H9 (cell line): Measurements from ENCODE around the gene APOLD1. TPM values are rescaled to one million over a fixed set of nuclear protein-coding genes. Genes with fewer than 3 reads are reported as not detected.

Experiments used
- DNase-seq: peaks from one replicate; pipeline ENCODE4 v3.0.0-alpha.2; 2017
- H2AFZ ChIP-seq: one replicate; pipeline ENCODE4 v1.6.1; 2013; ENCODE audit warnings: mild to moderate bottlenecking, low read length, control low read depth, moderate library complexity
- H2AK5ac ChIP-seq: 2 replicates; pipeline ENCODE4 v1.6.1; 2013; ENCODE audit warnings: low read length, control low read depth, mixed read lengths; ENCODE audit not compliant: insufficient read length
- H2BK120ac ChIP-seq: one replicate; pipeline ENCODE4 v1.6.1; 2013; ENCODE audit warnings: low read depth, mild to moderate bottlenecking, low read length, control low read depth, inconsistent platforms; ENCODE audit not compliant: poor library complexity, severe bottlenecking
- H2BK12ac ChIP-seq: 2 replicates; pipeline ENCODE4 v1.6.1; 2013; ENCODE audit warnings: low read length, control low read depth, mixed read lengths, low read depth; ENCODE audit not compliant: insufficient read length
- H2BK15ac ChIP-seq: 2 replicates; pipeline ENCODE4 v1.6.1; 2013; ENCODE audit warnings: low read depth, low read length, control low read depth
- H2BK20ac ChIP-seq: one replicate; pipeline ENCODE4 v1.6.1; 2013; ENCODE audit warnings: low read depth, mild to moderate bottlenecking, low read length, control low read depth, inconsistent platforms; ENCODE audit not compliant: poor library complexity, severe bottlenecking
- H2BK5ac ChIP-seq: 2 replicates; pipeline ENCODE4 v1.6.1; 2013; ENCODE audit warnings: low read length, control low read depth, mixed read lengths; ENCODE audit not compliant: insufficient read length
- H3K14ac ChIP-seq: 2 replicates; pipeline ENCODE4 v1.6.1; 2013; ENCODE audit warnings: low read length, control low read depth; ENCODE audit not compliant: insufficient read depth
- H3K18ac ChIP-seq: 2 replicates; pipeline ENCODE4 v1.6.1; 2013; ENCODE audit warnings: low read depth, mild to moderate bottlenecking, mixed read lengths, low read length, control low read depth; ENCODE audit not compliant: insufficient read length
- H3K23ac ChIP-seq: 2 replicates; pipeline ENCODE4 v1.6.1; 2013; ENCODE audit warnings: low read length, control low read depth, mixed read lengths, low read depth; ENCODE audit not compliant: insufficient read length
- H3K23me2 ChIP-seq: 2 replicates; pipeline ENCODE4 v1.6.1; 2013; ENCODE audit warnings: low read depth, mild to moderate bottlenecking, mixed read lengths, low read length, control low read depth; ENCODE audit not compliant: insufficient read length, poor library complexity, severe bottlenecking
- H3K27ac ChIP-seq: 2 replicates; pipeline ENCODE4 v1.5.1; 2013; ENCODE audit warnings: low read length, control low read depth, mixed read lengths, low read depth; ENCODE audit not compliant: insufficient read length
- H3K27me3 ChIP-seq: 2 replicates; pipeline ENCODE4 v1.6.1; 2013; ENCODE audit warnings: low read length, control low read depth, inconsistent platforms; ENCODE audit not compliant: insufficient read depth
- H3K4ac ChIP-seq: 2 replicates; pipeline ENCODE4 v1.6.1; 2013; ENCODE audit warnings: low read depth, mild to moderate bottlenecking, control low read depth, inconsistent platforms, low read length, moderate library complexity
- H3K4me1 ChIP-seq: 2 replicates; pipeline ENCODE4 v1.6.1; 2013; ENCODE audit warnings: low read length, control low read depth, inconsistent platforms; ENCODE audit not compliant: insufficient read depth
- H3K4me2 ChIP-seq: 2 replicates; pipeline ENCODE4 v1.6.1; 2013; ENCODE audit warnings: low read length, control low read depth, mixed read lengths; ENCODE audit not compliant: insufficient read length, insufficient read depth
- H3K56ac ChIP-seq: 2 replicates; pipeline ENCODE4 v1.6.1; 2013; ENCODE audit warnings: low read depth, mild to moderate bottlenecking, mixed read lengths, low read length, control low read depth; ENCODE audit not compliant: insufficient read length
- H3K79me1 ChIP-seq: 2 replicates; pipeline ENCODE4 v1.6.1; 2013; ENCODE audit warnings: low read depth, mild to moderate bottlenecking, moderate library complexity, low read length, control low read depth, inconsistent platforms; ENCODE audit not compliant: insufficient read depth, poor library complexity, severe bottlenecking
- H3K79me2 ChIP-seq: 2 replicates; pipeline ENCODE4 v1.6.1; 2013; ENCODE audit warnings: low read length, control low read depth, inconsistent platforms; ENCODE audit not compliant: insufficient read depth
- H3K9ac ChIP-seq: 2 replicates; pipeline ENCODE4 v1.6.1; 2013; ENCODE audit warnings: low read length, control low read depth, mixed read lengths; ENCODE audit not compliant: insufficient read length; ENCODE audit errors: extremely low read depth
- H3K9me3 ChIP-seq: one replicate; pipeline ENCODE4 v1.6.1; 2013; ENCODE audit warnings: low read depth, low read length, inconsistent platforms; ENCODE audit not compliant: control insufficient read depth
- H3T11ph ChIP-seq: one replicate; pipeline ENCODE4 v1.6.1; 2013; ENCODE audit warnings: mild to moderate bottlenecking, low read length, control low read depth, inconsistent platforms
- H4K20me1 ChIP-seq: one replicate; pipeline ENCODE4 v1.6.1; 2013; ENCODE audit not compliant: control insufficient read depth, insufficient read length, insufficient read depth
- H4K5ac ChIP-seq: 2 replicates; pipeline ENCODE4 v1.6.1; 2013; ENCODE audit warnings: low read depth, mild to moderate bottlenecking, mixed read lengths, low read length, control low read depth; ENCODE audit not compliant: insufficient read length
- H4K8ac ChIP-seq: replicated peaks from 2 replicates; pipeline ENCODE4 v1.6.1; 2013; ENCODE audit warnings: low read length, control low read depth, mixed read lengths, low read depth; ENCODE audit not compliant: insufficient read length
- H4K91ac ChIP-seq: 2 replicates; pipeline ENCODE4 v1.6.1; 2013; ENCODE audit warnings: low read depth, mild to moderate bottlenecking, moderate library complexity, mixed read lengths, low read length, control low read depth; ENCODE audit not compliant: insufficient read length
- H3K27ac Mint-ChIP-seq, 3 experiments: 2 replicates in 2 of 3; 3 replicates in 1 of 3; pipeline ENCODE4 v1.8.0; 2020 to 2021; ENCODE audit warnings: mixed read lengths in 3 of 3, mild to moderate bottlenecking in 1 of 3, moderate library complexity in 1 of 3
- H3K27me3 Mint-ChIP-seq: 2 replicates; pipeline ENCODE4 v1.8.0; 2021; ENCODE audit warnings: low read depth, mild to moderate bottlenecking, moderate library complexity, mixed read lengths
- H3K36me3 Mint-ChIP-seq, 3 experiments: 2 replicates in 2 of 3; 3 replicates in 1 of 3; pipeline ENCODE4 v1.8.0; 2020 to 2021; ENCODE audit warnings: low read depth in 3 of 3, mixed read lengths in 3 of 3; ENCODE audit not compliant: insufficient read depth in 1 of 3
- H3K4me1 Mint-ChIP-seq, 2 experiments: 2 replicates each; pipeline ENCODE4 v1.8.0; 2020; ENCODE audit warnings: mixed read lengths in 2 of 2
- H3K4me3 Mint-ChIP-seq, 2 experiments: 2 replicates in 1 of 2; 3 replicates in 1 of 2; pipeline ENCODE4 v1.8.0; 2020 to 2021; ENCODE audit warnings: mild to moderate bottlenecking in 2 of 2, mixed read lengths in 2 of 2, moderate library complexity in 1 of 2
- H3K9me3 Mint-ChIP-seq, 2 experiments: 2 replicates in 1 of 2; 3 replicates in 1 of 2; pipeline ENCODE4 v1.8.0; 2020; ENCODE audit warnings: mild to moderate bottlenecking in 2 of 2, mixed read lengths in 2 of 2, moderate library complexity in 1 of 2
- WGBS: extraction: QIAGEN DNeasy Blood & Tissue Kit; methylation state at CpG from one replicate; pipeline ENCODE4 v1.1.7; 2013; ENCODE audit warnings: missing lambda C conversion rate, low lambda C conversion rate, mixed read lengths; ENCODE audit not compliant: insufficient read length; ENCODE audit errors: extremely low coverage; 5-methylcytosine and 5-hydroxymethylcytosine counted together
- total RNA-seq: library from RNA; stranded (reverse); gene quantifications from 2 replicates; pipeline ENCODE4 v1.2.1, GENCODE V29; 2021
- TF ChIP-seq, protein P1 (sequence below): fragments of 200-600 bp; sonication (generic); conservative IDR thresholded peaks from 3 replicates; pipeline ENCODE4 v1.8.0; 2021; ENCODE audit warnings: antibody characterized with exemption, mild to moderate bottlenecking

The APOLD1 gene
- total RNA-seq, 1 experiment from 2014 or later, result 0.48 TPM

DNA sequence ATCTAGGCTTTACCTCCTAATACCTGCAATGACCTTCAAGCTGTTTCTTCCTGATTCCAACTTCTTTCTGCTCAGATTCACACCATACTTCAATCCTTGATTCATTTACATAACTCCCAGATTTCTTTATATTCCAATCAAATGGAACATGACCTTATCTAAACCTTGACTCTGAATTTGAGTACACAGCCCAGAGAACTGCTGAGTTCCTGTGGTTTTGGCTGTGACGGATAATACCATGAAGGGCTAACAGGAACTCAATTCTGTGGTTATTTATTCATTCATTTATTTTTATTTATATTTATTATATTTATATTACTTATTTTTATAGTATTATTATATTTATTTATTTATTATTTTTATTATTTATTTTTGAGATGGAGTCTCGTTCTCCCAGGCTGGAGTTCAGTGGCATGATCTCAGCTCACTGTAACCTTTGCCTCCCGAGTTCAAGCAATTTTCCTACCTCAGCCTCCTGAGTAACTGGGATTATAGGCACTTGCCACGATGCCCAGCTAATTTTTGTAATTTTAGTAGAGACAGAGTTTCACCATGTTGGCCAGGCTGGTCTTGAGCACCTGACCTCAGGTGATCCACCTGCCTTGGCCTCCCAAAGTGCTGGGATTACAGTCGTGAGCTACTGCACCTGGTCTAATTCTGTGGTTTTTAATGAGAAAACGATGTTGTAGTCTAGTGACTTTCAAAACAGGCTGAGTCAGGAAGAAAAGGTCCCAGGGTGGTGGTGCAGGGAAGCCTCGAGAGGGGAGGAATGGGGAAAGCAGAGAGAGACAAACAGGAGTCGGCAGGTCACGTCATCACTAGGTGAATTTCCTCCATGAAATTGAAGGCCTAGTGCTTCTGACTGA, 11.7 kb downstream of the APOLD1 start:
- H2AFZ ChIP-seq, result no peak overlapping the region

More for the DNA sequence above, 11.7 kb downstream of the APOLD1 start:
- H3K4me2 ChIP-seq, result no peak overlapping the region
- Mint-ChIP-seq H3K4me1 (peaks cover 7% of the 10 kb centered on the region in 2 experiments), H3K4me3 (no peak overlapping the region), H3K27me3 (peaks cover 3% of the 10 kb centered on the region; the same call in 1 of the 2 replicates), H3K27ac (peak overlapping the region in 1 of 3 experiments; percentile 1; a peak in 1 of 7 replicates), H3K9me3 (no peaks in the 10 kb centered on the region), H3K36me3 (no peaks in the 10 kb centered on the region; a peak in 2 of 7 replicates)
- no peaks in the 10 kb centered on the region for H4K20me1 ChIP-seq
- no peak overlapping the region for H3K4ac ChIP-seq
- no peak overlapping the region for H3K18ac ChIP-seq
- H2BK5ac ChIP-seq, result no peak overlapping the region
- TF ChIP-seq, protein P1, sequence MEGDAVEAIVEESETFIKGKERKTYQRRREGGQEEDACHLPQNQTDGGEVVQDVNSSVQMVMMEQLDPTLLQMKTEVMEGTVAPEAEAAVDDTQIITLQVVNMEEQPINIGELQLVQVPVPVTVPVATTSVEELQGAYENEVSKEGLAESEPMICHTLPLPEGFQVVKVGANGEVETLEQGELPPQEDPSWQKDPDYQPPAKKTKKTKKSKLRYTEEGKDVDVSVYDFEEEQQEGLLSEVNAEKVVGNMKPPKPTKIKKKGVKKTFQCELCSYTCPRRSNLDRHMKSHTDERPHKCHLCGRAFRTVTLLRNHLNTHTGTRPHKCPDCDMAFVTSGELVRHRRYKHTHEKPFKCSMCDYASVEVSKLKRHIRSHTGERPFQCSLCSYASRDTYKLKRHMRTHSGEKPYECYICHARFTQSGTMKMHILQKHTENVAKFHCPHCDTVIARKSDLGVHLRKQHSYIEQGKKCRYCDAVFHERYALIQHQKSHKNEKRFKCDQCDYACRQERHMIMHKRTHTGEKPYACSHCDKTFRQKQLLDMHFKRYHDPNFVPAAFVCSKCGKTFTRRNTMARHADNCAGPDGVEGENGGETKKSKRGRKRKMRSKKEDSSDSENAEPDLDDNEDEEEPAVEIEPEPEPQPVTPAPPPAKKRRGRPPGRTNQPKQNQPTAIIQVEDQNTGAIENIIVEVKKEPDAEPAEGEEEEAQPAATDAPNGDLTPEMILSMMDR, result no peak
- H3K9me3 ChIP-seq, result no peaks in the 10 kb centered on the region
- H4K5ac ChIP-seq, result no peak overlapping the region
- no peak for DNase-seq
- no peak overlapping the region for H2BK20ac ChIP-seq
- H3K56ac ChIP-seq, result no peak overlapping the region
- no peak overlapping the region for H3K14ac ChIP-seq
- no peaks in the 10 kb centered on the region for H3K79me2 ChIP-seq
- no peak overlapping the region; the same call in 1 of the 2 replicates for H2BK15ac ChIP-seq
- no peak overlapping the region for H2AK5ac ChIP-seq
- H3K23ac ChIP-seq, result no peak overlapping the region
- H2BK120ac ChIP-seq, result no peak overlapping the region
- H3T11ph ChIP-seq, result no peak overlapping the region
- H3K23me2 ChIP-seq, result no peaks in the 10 kb centered on the region
- WGBS, result no CpG with 5 or more reads among the region's 9 CpGs
- no peak overlapping the region for H4K91ac ChIP-seq
- H3K9ac ChIP-seq, result no peak overlapping the region
- H3K27ac ChIP-seq, result no peak overlapping the region
- no peaks in the 10 kb centered on the region for H3K27me3 ChIP-seq
- no peak overlapping the region for H4K8ac ChIP-seq
- no peak overlapping the region for H2BK12ac ChIP-seq
- no peaks in the 10 kb centered on the region for H3K79me1 ChIP-seq
- H3K4me1 ChIP-seq, result no peaks in the 10 kb centered on the region
